ENCODE data around the gene STAT6. TPM values are rescaled to one million over a fixed set of nuclear protein-coding genes. Genes with fewer than 3 reads are reported as not detected.
A peak's percentile ranks its signal among the peaks of the same experiment; 100 is the strongest.

STAT6 gene
- total RNA-seq, 1 experiment from 2014 or later, result 122 TPM

GRCh38 chr12:57112492-57113294 lies 1.5 kb upstream of the STAT6 start:
- Histone ChIP-seq H4K20me1 (ENCODE audit: insufficient read depth) (no peaks in the 10 kb centered on the region), H3K4me3 (peak overlapping the region; percentile 81; the same call in 1 of the 2 replicates), H3K36me3 (ENCODE audit: low read depth) (no peaks in the 10 kb centered on the region), H2AFZ (no peak overlapping the region; the same call in 1 of the 2 replicates), H3K9me3 (ENCODE audit: insufficient read depth, low read depth) (no peaks in the 10 kb centered on the region), H3K27me3 (ENCODE audit: insufficient read depth, low read depth) (no peaks in the 10 kb centered on the region), H3K79me2 (ENCODE audit: low read depth) (peaks cover 21% of the 10 kb centered on the region), H3F3A (ENCODE audit: insufficient read depth, low read depth) (peaks cover 22% of the 10 kb centered on the region), H3K27ac (0 out of 2 replicates have a peak overlapping the region, but pooled peaks have one; percentile 87), H3K4me2 (peak overlapping the region; percentile 91), H3K4me1 (replicated peaks; ENCODE audit: insufficient read depth) (peaks cover 25% of the 10 kb centered on the region), H3K9me2 (ENCODE audit: insufficient read depth) (no peaks in the 10 kb centered on the region)
- TF ChIP-seq CTCF (conservative IDR thresholded peaks at IDR 0.05), result peak; percentile 38
- no peak for TF ChIP-seq EZH2 (IDR thresholded peaks at IDR 0.05; ENCODE audit: low read depth)
- intact Hi-C loops (cut with micrococcal nuclease; ENCODE audit: unreplicated experiment), result loop anchor here (1.0 to 5.0 kb wide), 5 partner anchors 34 to 355 kb away; partner anchors contain the start of gene NEMP1
- POLR2A ChIA-PET (ENCODE audit: unreplicated experiment), result interaction anchor here (0.6 to 2.5 kb wide), 16 partner anchors 12 to 923 kb away, joined by 4 to 32 read pairs (median 8); partner anchors contain the start of genes NAB2 and SMARCC2
- no peak for DNase-seq
- no TSS peak for BruUV-seq (replicated peaks)
- CTCF ChIA-PET, result interaction anchor here (0.5 to 2.5 kb wide), 14 partner anchors 16 to 753 kb away, joined by 3 to 25 read pairs (median 5); partner anchors contain the start of genes LRP1, NEMP1 and STAT2

GRCh38 chr12:57110104-57111030 lies 795 bp downstream of the STAT6 start:
- Histone ChIP-seq H2AFZ (peak overlapping the region; percentile 78), H3K27me3 (ENCODE audit: insufficient read depth, low read depth) (no peaks in the 10 kb centered on the region), H3F3A (ENCODE audit: insufficient read depth, low read depth) (peaks cover 22% of the 10 kb centered on the region), H3K79me2 (ENCODE audit: low read depth) (peaks cover 21% of the 10 kb centered on the region), H3K4me1 (replicated peaks; ENCODE audit: insufficient read depth) (peaks cover 25% of the 10 kb centered on the region), H3K27ac (peak overlapping the region; percentile 87), H3K9me2 (ENCODE audit: insufficient read depth) (no peaks in the 10 kb centered on the region), H3K9me3 (ENCODE audit: insufficient read depth, low read depth) (no peaks in the 10 kb centered on the region), H3K36me3 (ENCODE audit: low read depth) (0 out of 2 replicates have a peak, but pooled peaks cover 8% of the 10 kb centered on the region), H4K20me1 (ENCODE audit: insufficient read depth) (no peaks in the 10 kb centered on the region), H3K4me3 (peak overlapping the region; percentile 81), H3K4me2 (peak overlapping the region; percentile 91)
- ChIA-PET CTCF (interaction anchor here (0.6 to 2.5 kb wide), 4 partner anchors 17 to 109 kb away, joined by 3 to 25 read pairs (median 7); no protein-coding TSS in a partner anchor), POLR2A (ENCODE audit: unreplicated experiment) (interaction anchor here (1.3 to 2.5 kb wide), 2 partner anchors 18 to 22 kb away, joined by 19 to 28 read pairs; partner anchors contain the start of genes LRP1 and NAB2)
- intact Hi-C loops (cut with micrococcal nuclease; ENCODE audit: unreplicated experiment), result loop anchor here (1.0 to 5.0 kb wide), 3 partner anchors 22 to 353 kb away; no protein-coding TSS in a partner anchor
- DNase-seq, result peak; percentile 52 to 55
- TF ChIP-seq CTCF (conservative IDR thresholded peaks at IDR 0.05) (no peak), EZH2 (IDR thresholded peaks at IDR 0.05; ENCODE audit: low read depth) (no peak)
- BruUV-seq (replicated peaks), result TSS peak; percentile 76
